GM23338 (cell line): ENCODE measurements around the gene DPP9.

Experiments used
- CREB1 ChIP-seq: fragments of 250-450 bp; sonication (Bioruptor Pico); IDR thresholded peaks from 2 replicates; pipeline ENCODE4 v1.5.0; 2020; ENCODE audit warnings: low read depth, mild to moderate bottlenecking, moderate library complexity
- CTCF ChIP-seq, 2 experiments: fragments of 200-600 bp in 1 of 2; sonication (generic) in 1 of 2; conservative IDR thresholded peaks; 2 replicates each; pipeline versions ENCODE4 v1.5.1 to v1.6.1; 2016 to 2017; ENCODE audit warnings: antibody characterized with exemption in 2 of 2, low read depth in 2 of 2, mild to moderate bottlenecking in 2 of 2, moderate library complexity in 1 of 2
- ETS1 ChIP-seq: IDR thresholded peaks from 2 replicates; pipeline ENCODE4 v1.6.1; 2016; ENCODE audit warnings: antibody characterized with exemption
- EZH2 ChIP-seq: fragments of 200-600 bp; sonication (generic); IDR thresholded peaks from one replicate; pipeline ENCODE4 v1.8.0; 2017; ENCODE audit warnings: antibody characterized with exemption, mild to moderate bottlenecking, low read depth; ENCODE audit not compliant: unreplicated experiment
- EZH2phosphoT487 ChIP-seq: fragments of 200-600 bp; sonication (generic); IDR thresholded peaks from one replicate; pipeline ENCODE4 v1.8.1; 2018; ENCODE audit warnings: antibody characterized with exemption; ENCODE audit not compliant: unreplicated experiment
- JUNB ChIP-seq: IDR thresholded peaks from one replicate; pipeline ENCODE4 v1.6.1; 2016; ENCODE audit warnings: antibody characterized with exemption; ENCODE audit not compliant: unreplicated experiment
- POLR2AphosphoS5 ChIP-seq: IDR thresholded peaks from 2 replicates; pipeline ENCODE4 v1.6.1; 2016; ENCODE audit warnings: antibody characterized with exemption, low read depth
- REST ChIP-seq: IDR thresholded peaks from one replicate; pipeline ENCODE4 v1.6.1; 2018; ENCODE audit warnings: antibody characterized with exemption; ENCODE audit not compliant: unreplicated experiment
- ZNF331 ChIP-seq: fragments of 250-450 bp; sonication (Bioruptor Pico); IDR thresholded peaks from 2 replicates; pipeline ENCODE4 v1.5.0; 2020; ENCODE audit warnings: low read depth, mild to moderate bottlenecking, moderate library complexity

- TF ChIP-seq CTCF (conservative IDR thresholded peaks at IDR 0.05; ENCODE audit: low read depth in 2 of 2) = no peak
- TF ChIP-seq CREB1 = no peak
- no peak for TF ChIP-seq POLR2AphosphoS5
- no peak for TF ChIP-seq EZH2
- TF ChIP-seq EZH2phosphoT487 = no peak
- TF ChIP-seq REST = no peak
- TF ChIP-seq JUNB = no peak
- TF ChIP-seq ETS1 = no peak
- TF ChIP-seq ZNF331 = no peak
These were observed 82.5 kb downstream of the DPP9 start for GRCh38 chr19:4641132-4641531.
